Measurements from ENCODE around the gene GKN1. TPM values are rescaled to one million over a fixed set of nuclear protein-coding genes. Genes with fewer than 3 reads are reported as not detected.

Gene GKN1
- total RNA-seq, 2 donors from 2014 or later = not detected

GRCh38 chr2:68994864-68995263 is 20.4 kb downstream of the GKN1 start:
- Histone ChIP-seq H3K9me3 (no peaks in the 10 kb centered on the region), H3K36me3 (no peaks in the 10 kb centered on the region), H3K27ac (no peak overlapping the region), H3K27me3 (replicated peaks; ENCODE audit: insufficient read depth) (no peaks in the 10 kb centered on the region), H3K4me1 (replicated peaks) (no peaks in the 10 kb centered on the region), H3K4me3 (no peak overlapping the region)
- WGBS = 78% methylated on average over 4 of the region's 4 CpGs
- no peak for DNase-seq (ENCODE audit: low spot score)
- intact Hi-C loops (cut with DNase I) = no loop called here
- no peak for TF ChIP-seq CTCF (IDR thresholded peaks at IDR 0.05)

- Histone ChIP-seq H3K4me3 (no peak overlapping the region), H3K27me3 (replicated peaks; ENCODE audit: insufficient read depth) (no peaks in the 10 kb centered on the region), H3K36me3 (no peaks in the 10 kb centered on the region), H3K4me1 (replicated peaks) (no peaks in the 10 kb centered on the region), H3K27ac (no peak overlapping the region), H3K9me3 (no peaks in the 10 kb centered on the region)
- WGBS = 42% methylated on average over 3 of the region's 3 CpGs
- TF ChIP-seq CTCF (IDR thresholded peaks at IDR 0.05) (no peak), POLR2AphosphoS5 (IDR thresholded peaks at IDR 0.05) (no peak), POLR2A (IDR thresholded peaks at IDR 0.05) (no peak)
- no peak for DNase-seq (ENCODE audit: low spot score)
- intact Hi-C loops (cut with DNase I) = no loop called here
Observed at GRCh38 chr2:68995916-68996315, 21.5 kb downstream of the GKN1 start.

GRCh38 chr2:68997401-68997800 is 23.0 kb downstream of the GKN1 start:
- intact Hi-C loops (cut with DNase I) = no loop called here
- H3K9me3 ChIP-seq = no peaks in the 10 kb centered on the region
- H3K27me3 ChIP-seq (replicated peaks; ENCODE audit: insufficient read depth) = no peaks in the 10 kb centered on the region
- H3K4me1 ChIP-seq (replicated peaks) = no peaks in the 10 kb centered on the region
- no peaks in the 10 kb centered on the region for H3K36me3 ChIP-seq
- TF ChIP-seq POLR2AphosphoS5 (IDR thresholded peaks at IDR 0.05) = no peak
- TF ChIP-seq CTCF (IDR thresholded peaks at IDR 0.05) = no peak
- no peak for TF ChIP-seq POLR2A (IDR thresholded peaks at IDR 0.05)
- DNase-seq (ENCODE audit: low spot score) = no peak
- H3K4me3 ChIP-seq = no peak overlapping the region
- no peak overlapping the region for H3K27ac ChIP-seq

- Histone ChIP-seq H3K9me3 (no peaks in the 10 kb centered on the region), H3K27ac (no peak overlapping the region), H3K4me3 (no peak overlapping the region), H3K27me3 (replicated peaks; ENCODE audit: insufficient read depth) (no peaks in the 10 kb centered on the region), H3K4me1 (replicated peaks) (no peaks in the 10 kb centered on the region), H3K36me3 (no peaks in the 10 kb centered on the region)
- intact Hi-C loops (cut with DNase I) = no loop called here
- TF ChIP-seq POLR2AphosphoS5 (IDR thresholded peaks at IDR 0.05) (no peak), CTCF (IDR thresholded peaks at IDR 0.05) (no peak), POLR2A (IDR thresholded peaks at IDR 0.05) (no peak)
- DNase-seq (ENCODE audit: low spot score) = no peak
Observed at GRCh38 chr2:69001879-69002278, 27.4 kb downstream of the GKN1 start.

GRCh38 chr2:69003731-69004130 is 29.3 kb downstream of the GKN1 start:
- no peak overlapping the region for H3K27ac ChIP-seq
- TF ChIP-seq CTCF (IDR thresholded peaks at IDR 0.05) (no peak), POLR2AphosphoS5 (IDR thresholded peaks at IDR 0.05) (no peak), POLR2A (IDR thresholded peaks at IDR 0.05) (no peak)
- intact Hi-C loops (cut with DNase I) = no loop called here
- 92% methylated on average over 2 of the region's 2 CpGs for WGBS
- H3K4me1 ChIP-seq (replicated peaks) = no peaks in the 10 kb centered on the region
- H3K27me3 ChIP-seq (replicated peaks; ENCODE audit: insufficient read depth) = no peaks in the 10 kb centered on the region
- no peaks in the 10 kb centered on the region for H3K9me3 ChIP-seq
- no peak overlapping the region for H3K4me3 ChIP-seq
- H3K36me3 ChIP-seq = no peaks in the 10 kb centered on the region
- no peak for DNase-seq (ENCODE audit: low spot score)
